HG03558 (cell line): ENCODE data around the gene ZFP92.
"Not testable (repeated sequence)": the region's sequence is repeated elsewhere in the genome, so short reads cannot be mapped to it uniquely, and the experiment has no call there.

Experiments used
- ATAC-seq: cut with Tn5 transposase; IDR thresholded peaks from one replicate; pipeline ENCODE4 v1.9.1; 2021; ENCODE audit warnings: moderate number of reproducible peaks; ENCODE audit not compliant: unreplicated experiment; ENCODE audit errors: extremely low read depth

The ZFP92 gene

GRCh38 chrX:153384973-153385372 lies 26.3 kb upstream of the ZFP92 start:
- ATAC-seq, result not testable (repeated sequence)

- no peak for ATAC-seq
These were observed 25.2 kb upstream of the ZFP92 start for GRCh38 chrX:153386097-153386496.

GRCh38 chrX:153387345-153387744 lies 23.9 kb upstream of the ZFP92 start:
- ATAC-seq, result no peak

- no peak for ATAC-seq
These were observed 23.1 kb upstream of the ZFP92 start for GRCh38 chrX:153387987-153388721.

- ATAC-seq, result no peak
These were observed 22.4 kb upstream of the ZFP92 start for GRCh38 chrX:153388722-153389459.

- ATAC-seq, result not testable (repeated sequence)
These were observed 21.9 kb upstream of the ZFP92 start for GRCh38 chrX:153389460-153389768.

- no peak for ATAC-seq
These were observed 18.5 kb upstream of the ZFP92 start for GRCh38 chrX:153392642-153393321.

- no peak for ATAC-seq
These were observed 16.7 kb upstream of the ZFP92 start for GRCh38 chrX:153394612-153395011.

GRCh38 chrX:153395613-153396319 lies 15.5 kb upstream of the ZFP92 start:
- no peak for ATAC-seq

GRCh38 chrX:153396320-153397195 lies 14.7 kb upstream of the ZFP92 start:
- no peak for ATAC-seq

GRCh38 chrX:153397256-153397960 lies 13.9 kb upstream of the ZFP92 start:
- ATAC-seq, result no peak

- ATAC-seq, result no peak
These were observed 12.9 kb upstream of the ZFP92 start for GRCh38 chrX:153398275-153398960.

GRCh38 chrX:153400146-153401132 lies 10.8 kb upstream of the ZFP92 start:
- ATAC-seq, result no peak

- ATAC-seq, result no peak
These were observed 10.0 kb upstream of the ZFP92 start, which contains the start of gene PNMA6E for GRCh38 chrX:153401133-153401764. Gene PNMA6E (minus strand): TSS chrX:153401350. CDS start chrX:153398849, 2,501 bp downstream.

- not testable (repeated sequence) for ATAC-seq
These were observed 6.9 kb upstream of the ZFP92 start for GRCh38 chrX:153404333-153404732.

- ATAC-seq, result no peak
These were observed 5.8 kb upstream of the ZFP92 start for GRCh38 chrX:153405426-153405825.

- no peak for ATAC-seq
These were observed 5.3 kb upstream of the ZFP92 start for GRCh38 chrX:153406011-153406410.
